HUES64 (cell line): ENCODE measurements around the gene RIBC2.

ENCODE experiments used
- H3K27ac ChIP-seq: 2 replicates; pipeline ENCODE4 v1.7.0; 2013; ENCODE audit warnings: low read depth, low read length, inconsistent platforms
- H3K27me3 ChIP-seq: 2 replicates; pipeline ENCODE4 v1.6.1; 2013; ENCODE audit warnings: mild to moderate bottlenecking, low read length; ENCODE audit not compliant: insufficient read depth
- H3K36me3 ChIP-seq: 2 replicates; pipeline ENCODE4 v1.6.1; 2013; ENCODE audit warnings: mild to moderate bottlenecking, low read length; ENCODE audit not compliant: insufficient read depth
- H3K4me1 ChIP-seq: 2 replicates; pipeline ENCODE4 v1.6.1; 2013; ENCODE audit warnings: mild to moderate bottlenecking, low read length, moderate library complexity; ENCODE audit not compliant: insufficient read depth
- H3K4me3 ChIP-seq: 2 replicates; pipeline ENCODE4 v1.5.1; 2013; ENCODE audit warnings: mild to moderate bottlenecking, low read length, moderate library complexity
- H3K9ac ChIP-seq: 2 replicates; pipeline ENCODE4 v1.6.1; 2013; ENCODE audit warnings: mild to moderate bottlenecking, low read depth, low read length
- H3K9me3 ChIP-seq: 2 replicates; pipeline ENCODE4 v1.6.1; 2013; ENCODE audit warnings: low read depth, low read length; ENCODE audit not compliant: insufficient read depth
- WGBS: fragments of 150-250, 120-280 bp; methylation state at CpG from one replicate; pipeline ENCODE4 v1.1.7; 2013; ENCODE audit warnings: missing lambda C conversion rate; 5-methylcytosine and 5-hydroxymethylcytosine counted together

RIBC2 gene

DNA sequence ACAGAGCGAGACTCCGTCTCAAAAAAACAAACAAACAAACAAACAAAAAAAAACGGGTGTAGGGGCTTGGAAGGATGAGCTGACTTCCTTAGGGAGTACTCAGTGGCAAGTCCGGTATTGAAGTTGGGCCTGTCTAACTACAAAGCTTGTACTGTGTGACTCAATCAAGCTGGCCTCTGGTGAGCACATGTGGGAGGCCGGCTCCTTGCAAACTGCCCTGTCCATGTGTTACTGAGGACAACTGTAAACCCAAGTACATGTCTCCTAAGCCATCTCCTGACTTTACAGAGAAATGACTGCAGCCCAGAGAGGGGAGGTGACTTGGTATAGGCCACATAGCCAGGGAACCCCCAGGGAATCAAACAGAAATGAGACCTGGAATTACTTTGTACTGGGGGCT is 11.6 kb downstream of the RIBC2 start:
- Histone ChIP-seq H3K27me3 (no peaks in the 10 kb centered on the region), H3K9me3 (no peaks in the 10 kb centered on the region), H3K4me1 (no peaks in the 10 kb centered on the region), H3K9ac (no peak overlapping the region), H3K27ac (no peak overlapping the region), H3K4me3 (no peak overlapping the region), H3K36me3 (no peaks in the 10 kb centered on the region)
- WGBS, result 90% methylated on average over 5 of the region's 5 CpGs

DNA sequence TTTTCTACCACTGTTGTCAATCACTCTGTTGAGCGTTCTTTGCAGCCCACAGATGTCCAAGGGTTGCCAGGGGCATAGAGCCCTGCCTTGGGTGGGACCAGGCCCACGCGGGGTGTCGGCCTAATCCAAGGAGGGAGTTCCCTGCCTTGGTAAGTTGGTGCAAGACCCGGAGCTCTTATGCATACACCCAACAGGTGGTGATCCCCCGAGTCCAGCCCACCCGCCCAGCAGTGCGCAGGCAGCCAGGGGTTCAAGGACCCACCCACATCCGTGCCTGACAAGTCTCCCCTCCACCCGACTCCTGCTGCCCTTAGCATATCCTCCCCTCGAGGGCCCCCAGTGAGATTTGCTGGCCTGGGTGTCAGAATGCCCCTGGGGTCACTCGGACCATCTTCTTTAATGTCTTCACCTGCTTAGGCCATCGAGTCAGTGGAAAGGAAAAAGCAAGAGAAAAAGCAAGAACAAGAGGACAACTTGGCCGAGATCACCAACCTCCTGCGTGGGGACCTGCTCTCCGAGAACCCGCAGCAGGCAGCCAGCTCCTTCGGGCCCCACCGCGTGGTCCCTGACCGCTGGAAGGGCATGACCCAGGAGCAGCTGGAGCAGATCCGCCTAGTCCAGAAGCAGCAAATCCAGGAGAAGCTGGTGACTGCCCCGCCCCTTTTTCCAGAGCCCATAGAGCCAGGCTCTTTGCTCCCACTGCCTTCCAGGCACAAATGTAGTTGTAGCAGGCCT is 12.2 kb downstream of the RIBC2 start:
- H3K4me1 ChIP-seq, result no peaks in the 10 kb centered on the region
- H3K27ac ChIP-seq, result no peak overlapping the region
- H3K4me3 ChIP-seq, result no peak overlapping the region
- 93% methylated on average over 23 of the region's 23 CpGs for WGBS
- no peaks in the 10 kb centered on the region for H3K36me3 ChIP-seq
- H3K27me3 ChIP-seq, result no peaks in the 10 kb centered on the region
- H3K9me3 ChIP-seq, result no peaks in the 10 kb centered on the region
- H3K9ac ChIP-seq, result no peak overlapping the region

DNA sequence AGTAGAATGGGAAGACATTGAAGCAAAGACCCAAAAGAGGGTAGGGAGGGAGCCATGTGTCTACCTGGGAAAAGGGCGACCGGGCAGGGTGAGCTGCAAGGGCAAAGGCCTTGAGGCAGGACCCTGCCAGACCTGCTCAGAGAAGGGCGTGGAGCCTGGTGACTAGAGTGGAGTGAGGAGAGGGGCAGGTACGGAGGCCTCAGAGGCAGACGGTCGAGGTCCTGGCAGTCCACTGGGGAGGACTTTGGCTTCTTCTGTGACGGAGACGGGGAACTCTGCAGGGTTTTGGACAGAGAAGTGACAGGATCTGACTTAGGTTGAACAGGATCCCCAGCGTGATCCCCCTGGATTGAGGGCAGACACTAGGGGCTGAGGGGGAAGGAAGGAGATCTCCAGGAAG is 12.9 kb downstream of the RIBC2 start:
- no peak overlapping the region for H3K4me3 ChIP-seq
- no peaks in the 10 kb centered on the region for H3K27me3 ChIP-seq
- no peak overlapping the region for H3K27ac ChIP-seq
- H3K4me1 ChIP-seq, result no peaks in the 10 kb centered on the region
- H3K36me3 ChIP-seq, result no peaks in the 10 kb centered on the region
- no peak overlapping the region for H3K9ac ChIP-seq
- WGBS, result 94% methylated on average over 9 of the region's 9 CpGs
- no peaks in the 10 kb centered on the region for H3K9me3 ChIP-seq

DNA sequence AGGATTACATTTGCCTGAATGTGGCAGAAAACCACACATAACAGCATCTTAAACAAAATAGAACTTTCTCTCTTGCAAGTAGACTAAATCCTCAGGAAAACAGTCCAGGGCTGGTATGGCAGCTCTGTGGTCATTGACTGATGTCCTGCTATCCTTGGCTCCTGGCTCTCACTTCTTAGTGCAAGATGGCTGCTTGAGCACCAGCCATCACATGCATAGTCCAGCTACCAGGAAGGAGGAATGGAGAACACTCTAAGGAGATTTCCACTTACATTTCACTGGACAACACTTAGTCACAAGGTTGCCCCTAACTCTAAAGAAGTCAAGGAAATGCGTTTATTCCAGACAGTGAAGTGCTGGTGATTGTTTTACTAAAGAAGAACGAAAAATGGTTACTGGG is 13.6 kb downstream of the RIBC2 start:
- H3K9me3 ChIP-seq, result no peaks in the 10 kb centered on the region
- WGBS, result 62% methylated on average over 2 of the region's 2 CpGs
- no peak overlapping the region for H3K9ac ChIP-seq
- H3K4me1 ChIP-seq, result no peaks in the 10 kb centered on the region
- H3K36me3 ChIP-seq, result no peaks in the 10 kb centered on the region
- no peaks in the 10 kb centered on the region for H3K27me3 ChIP-seq
- H3K4me3 ChIP-seq, result no peak overlapping the region
- H3K27ac ChIP-seq, result no peak overlapping the region

DNA sequence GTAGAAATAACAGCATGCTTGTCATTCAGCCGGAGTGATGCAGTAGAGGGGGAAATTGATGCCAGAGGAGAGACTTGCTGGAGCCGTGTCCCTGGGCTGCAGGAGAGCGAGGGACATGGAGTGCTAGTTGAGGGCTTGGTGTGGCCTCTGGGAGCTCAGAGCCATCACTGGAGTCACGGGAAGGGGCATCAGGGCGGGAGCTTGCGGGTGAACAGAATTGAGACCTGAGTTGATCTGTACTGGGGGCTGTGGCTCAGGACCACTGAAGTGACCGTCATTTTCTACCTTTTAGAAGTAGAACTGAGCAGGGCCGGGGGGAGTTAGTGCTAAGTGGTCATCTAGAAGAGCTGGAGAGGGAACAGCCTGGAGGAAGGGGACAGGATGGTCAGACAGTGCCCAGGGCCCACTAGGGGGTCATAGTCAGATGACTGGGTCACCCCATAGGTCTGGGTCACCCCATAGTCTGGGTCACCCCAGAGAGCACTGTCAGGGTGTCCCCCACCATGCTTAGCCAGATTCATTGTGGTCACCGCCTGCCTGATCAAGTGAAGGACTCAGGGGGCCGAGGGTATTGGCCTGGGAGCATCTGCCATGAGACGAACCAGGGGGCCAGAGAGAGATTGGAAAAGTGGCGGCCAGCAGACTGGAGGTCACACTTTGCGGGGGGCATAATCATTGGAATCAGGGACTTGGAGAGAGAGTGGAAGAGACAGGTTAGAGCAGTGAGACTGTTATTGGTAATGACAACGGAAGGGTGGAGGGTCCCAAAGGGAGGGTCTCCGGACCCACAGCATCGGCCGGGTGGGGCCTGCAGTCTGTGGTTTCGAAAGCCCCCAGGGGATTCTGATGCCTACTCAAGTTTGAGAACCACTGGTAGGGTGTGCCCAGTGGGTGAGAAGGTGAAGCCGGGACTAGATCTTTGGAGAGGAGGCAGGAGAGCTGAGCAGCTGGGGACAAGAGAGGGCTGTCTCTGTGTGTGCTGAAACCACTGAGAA is 15.2 kb downstream of the RIBC2 start:
- Histone ChIP-seq H3K4me3 (no peak overlapping the region), H3K9ac (no peak overlapping the region), H3K36me3 (no peaks in the 10 kb centered on the region), H3K27ac (no peak overlapping the region), H3K9me3 (no peaks in the 10 kb centered on the region), H3K27me3 (no peaks in the 10 kb centered on the region), H3K4me1 (no peaks in the 10 kb centered on the region)
- 91% methylated on average over 19 of the region's 19 CpGs for WGBS

DNA sequence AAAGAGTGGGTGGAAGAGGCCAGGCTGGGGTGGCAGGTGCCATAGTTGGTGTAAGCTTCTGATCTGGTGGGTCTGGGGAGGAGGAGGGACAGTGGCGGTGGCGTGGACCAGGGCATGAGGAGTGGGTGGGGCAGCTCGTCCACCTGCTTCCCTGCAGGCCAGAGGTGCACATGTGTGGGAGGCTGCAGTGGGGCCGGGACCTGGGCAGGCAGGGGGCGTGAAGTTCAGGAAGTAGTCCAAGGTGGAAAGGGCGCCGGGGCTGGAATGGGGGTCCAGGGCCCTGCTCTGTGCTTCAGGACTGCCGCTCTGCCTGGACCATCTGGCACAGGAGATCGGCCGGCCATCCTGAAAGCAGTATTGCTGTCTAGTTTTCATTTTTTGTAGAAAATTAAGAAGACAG is 15.9 kb downstream of the RIBC2 start:
- H3K27ac ChIP-seq, result no peak overlapping the region
- H3K9ac ChIP-seq, result no peak overlapping the region
- 91% methylated on average over 10 of the region's 10 CpGs for WGBS
- no peak overlapping the region for H3K4me3 ChIP-seq
- no peaks in the 10 kb centered on the region for H3K9me3 ChIP-seq
- H3K27me3 ChIP-seq, result no peaks in the 10 kb centered on the region; the same call in 1 of the 2 replicates
- H3K36me3 ChIP-seq, result no peaks in the 10 kb centered on the region
- H3K4me1 ChIP-seq, result no peaks in the 10 kb centered on the region

DNA sequence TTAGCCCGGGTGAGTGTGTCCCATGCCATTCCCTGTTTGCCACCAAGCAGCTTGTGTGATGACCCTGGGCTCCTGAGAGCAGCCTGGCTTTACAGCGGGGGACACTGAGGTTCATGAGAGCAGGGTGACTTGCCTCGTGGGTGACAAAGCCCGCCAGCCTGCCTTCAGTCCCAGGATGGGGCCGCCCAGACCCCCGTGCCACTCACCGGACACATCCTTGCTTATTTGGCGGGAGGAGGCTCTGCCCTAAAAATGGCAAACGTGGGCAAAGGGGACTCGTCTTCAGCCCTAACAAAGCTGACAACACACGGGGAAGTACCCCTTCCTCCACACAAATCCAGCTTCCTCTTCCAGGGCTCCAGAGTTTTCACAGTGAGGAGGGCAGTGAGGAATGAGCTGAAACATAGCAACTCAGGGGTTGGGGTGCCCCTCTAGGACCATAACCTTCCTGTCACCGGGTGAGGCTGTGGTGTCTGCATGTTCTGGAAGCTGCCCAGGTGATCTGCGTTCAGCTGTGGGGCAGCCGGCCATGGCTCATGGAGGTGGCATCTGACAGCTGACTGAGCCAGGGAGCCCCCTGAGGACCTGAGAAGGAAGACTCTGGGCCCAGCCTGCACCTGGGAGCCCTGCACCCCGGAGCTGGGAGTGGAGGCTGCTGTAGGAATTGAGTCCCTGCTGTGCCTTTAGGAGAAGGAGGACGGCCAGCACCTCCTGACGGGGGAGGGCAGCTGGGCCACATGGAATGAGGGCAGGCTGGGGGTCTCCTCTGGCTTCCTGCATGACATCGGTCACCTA is 16.7 kb downstream of the RIBC2 start:
- no peaks in the 10 kb centered on the region for H3K4me1 ChIP-seq
- H3K9me3 ChIP-seq, result no peaks in the 10 kb centered on the region
- no peaks in the 10 kb centered on the region for H3K36me3 ChIP-seq
- 90% methylated on average over 18 of the region's 18 CpGs for WGBS
- H3K9ac ChIP-seq, result no peak overlapping the region; the same call in 1 of the 2 replicates
- H3K27me3 ChIP-seq, result no peaks in the 10 kb centered on the region; the same call in 1 of the 2 replicates
- H3K4me3 ChIP-seq, result no peak overlapping the region
- no peak overlapping the region for H3K27ac ChIP-seq

DNA sequence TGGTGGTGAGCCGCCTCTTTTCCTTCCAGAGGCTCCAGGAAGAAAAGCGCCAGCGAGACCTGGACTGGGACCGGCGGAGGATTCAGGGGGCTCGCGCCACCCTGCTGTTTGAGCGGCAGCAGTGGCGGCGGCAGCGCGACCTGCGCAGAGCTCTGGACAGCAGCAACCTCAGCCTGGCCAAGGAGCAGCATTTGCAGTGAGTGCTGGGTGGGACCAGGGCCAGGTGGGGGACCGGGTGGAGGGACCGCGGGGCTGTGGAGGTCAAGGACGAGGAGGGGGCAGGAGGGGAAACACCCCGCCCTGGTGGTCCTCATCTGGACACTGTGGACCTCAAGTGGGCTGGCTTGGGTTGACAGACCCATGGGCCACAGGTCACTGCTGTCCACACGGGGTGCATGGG is 17.4 kb downstream of the RIBC2 start:
- 87% methylated on average over 19 of the region's 19 CpGs for WGBS
- no peaks in the 10 kb centered on the region for H3K36me3 ChIP-seq
- no peaks in the 10 kb centered on the region; the same call in 1 of the 2 replicates for H3K27me3 ChIP-seq
- no peaks in the 10 kb centered on the region for H3K4me1 ChIP-seq
- no peaks in the 10 kb centered on the region for H3K9me3 ChIP-seq
- no peak overlapping the region for H3K4me3 ChIP-seq
- no peak overlapping the region for H3K9ac ChIP-seq
- no peak overlapping the region for H3K27ac ChIP-seq

DNA sequence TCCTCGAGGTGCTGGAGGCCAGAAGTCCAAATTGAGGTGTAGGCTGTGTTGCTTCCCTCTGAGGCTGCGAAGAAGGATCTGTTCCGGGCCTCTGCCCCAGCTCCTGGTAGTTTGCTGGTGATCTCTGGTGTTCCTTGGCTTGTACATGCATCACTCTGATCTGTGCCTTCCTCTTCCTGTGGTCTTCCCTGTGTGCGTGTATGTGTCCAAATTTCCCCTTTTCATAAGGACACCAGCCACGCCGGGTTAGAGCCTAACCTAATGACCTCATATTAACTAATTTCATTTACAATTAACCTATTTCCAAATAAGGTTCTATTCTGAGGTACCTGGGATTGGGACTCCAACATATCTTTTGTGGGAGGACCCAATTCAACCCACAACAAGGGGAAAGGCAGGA is 21.5 kb downstream of the RIBC2 start:
- 93% methylated on average over 6 of the region's 6 CpGs for WGBS
- Histone ChIP-seq H3K4me1 (no peaks in the 10 kb centered on the region), H3K9ac (no peak overlapping the region), H3K36me3 (no peaks in the 10 kb centered on the region), H3K27me3 (no peaks in the 10 kb centered on the region; the same call in 1 of the 2 replicates), H3K4me3 (no peak overlapping the region), H3K27ac (no peak overlapping the region), H3K9me3 (no peaks in the 10 kb centered on the region)

DNA sequence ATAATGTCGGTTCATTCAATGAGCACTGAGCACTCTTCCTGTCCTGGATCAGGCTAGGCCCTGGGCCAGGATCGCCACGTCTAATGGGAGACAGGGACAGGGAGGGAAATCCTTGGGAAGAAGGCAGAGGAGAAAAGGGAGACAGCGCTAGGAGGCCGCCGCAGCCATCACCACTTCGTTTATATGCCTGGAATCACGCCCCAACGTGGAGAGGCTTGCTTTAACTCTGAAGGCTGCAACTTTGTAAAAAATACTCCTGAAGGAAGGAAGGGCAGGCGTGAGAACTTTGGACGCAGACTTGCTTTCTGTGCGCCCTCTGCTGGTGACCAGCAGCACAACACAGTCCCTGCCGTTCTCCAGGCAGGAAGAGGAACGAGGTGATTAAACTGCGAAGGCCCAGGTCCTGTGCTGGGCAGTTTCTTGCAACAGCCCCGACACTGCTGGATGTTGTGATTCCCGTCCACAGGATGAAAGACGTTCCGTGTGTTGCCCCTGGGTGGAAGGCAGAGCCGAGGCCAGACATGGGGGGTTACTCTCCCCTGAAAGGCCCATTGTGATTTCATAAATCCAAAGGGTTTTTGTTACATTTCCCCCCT is 22.1 kb downstream of the RIBC2 start:
- no peak overlapping the region for H3K4me3 ChIP-seq
- H3K27ac ChIP-seq, result no peak overlapping the region
- no peak overlapping the region for H3K9ac ChIP-seq
- no peaks in the 10 kb centered on the region for H3K4me1 ChIP-seq
- H3K27me3 ChIP-seq, result no peaks in the 10 kb centered on the region; the same call in 1 of the 2 replicates
- WGBS, result 21% methylated on average over 20 of the region's 20 CpGs
- no peaks in the 10 kb centered on the region for H3K36me3 ChIP-seq
- H3K9me3 ChIP-seq, result no peaks in the 10 kb centered on the region
